ENCODE results near the gene PDHX.

PDHX gene

GRCh38 chr11:35011389-35011788 lies 95.0 kb downstream of the PDHX start:
- H3K36me3 ChIP-seq (replicated peaks in 1 of 2; ENCODE audit: control insufficient read depth in 2 of 2, insufficient read depth in 2 of 2, low read length in 2 of 2): no peaks in the 10 kb centered on the region
- H3K4me1 ChIP-seq (ENCODE audit: control insufficient read depth in 2 of 2, insufficient read depth in 1 of 2, low read depth in 1 of 2, low read length in 2 of 2): peaks cover 0 to 6% of the 10 kb centered on the region in 2 donors
- no peak overlapping the region for H2BK120ac ChIP-seq (ENCODE audit: low read depth, low read length)
- H2AFZ ChIP-seq (ENCODE audit: low read length): no peak overlapping the region
- no peaks in the 10 kb centered on the region for H3K9me3 ChIP-seq (replicated peaks in 1 of 2; ENCODE audit: control insufficient read depth in 2 of 2, insufficient read depth in 1 of 2, low read depth in 1 of 2, low read length in 2 of 2)
- H3K14ac ChIP-seq (ENCODE audit: low read length): no peak overlapping the region
- H3K79me1 ChIP-seq (ENCODE audit: low read depth, low read length): no peaks in the 10 kb centered on the region
- H3K4ac ChIP-seq (ENCODE audit: low read length): no peak overlapping the region
- H2BK5ac ChIP-seq (ENCODE audit: low read length): no peak overlapping the region
- H2BK12ac ChIP-seq (ENCODE audit: low read length): no peak overlapping the region
- DNase-seq (ENCODE audit: low spot score): no peak
- H3K18ac ChIP-seq (ENCODE audit: low read length): no peak overlapping the region
- no peak overlapping the region for H3K4me3 ChIP-seq (ENCODE audit: low read length in 2 of 2)
- H3K27me3 ChIP-seq (ENCODE audit: control insufficient read depth in 3 of 3, insufficient read depth in 3 of 3, low read depth in 1 of 3, low read length in 3 of 3): no peaks in the 10 kb centered on the region
- no peak overlapping the region for H2AK5ac ChIP-seq (ENCODE audit: low read depth, low read length)
- H3K27ac ChIP-seq (replicated peaks; ENCODE audit: low read length): no peak overlapping the region
- H2BK15ac ChIP-seq (ENCODE audit: low read length): no peak overlapping the region
- no peak overlapping the region for H3K23ac ChIP-seq (ENCODE audit: low read depth, low read length, poor library complexity)
- no peak overlapping the region for H3K9ac ChIP-seq (ENCODE audit: low read depth, low read length, poor library complexity)
- no peak overlapping the region for H3K4me2 ChIP-seq (ENCODE audit: insufficient read depth, low read length, poor library complexity, severe bottlenecking)
- H4K91ac ChIP-seq (ENCODE audit: low read depth, low read length, poor library complexity): no peak overlapping the region
- H4K8ac ChIP-seq (ENCODE audit: low read depth, low read length): no peak overlapping the region
- no CpG with 5 or more reads among the region's 4 CpGs for WGBS, 2 donors (ENCODE audit: extremely low coverage in 2 of 2, insufficient read length in 2 of 2, insufficient replicate concordance in 1 of 2)

- Histone ChIP-seq H2AFZ (ENCODE audit: low read length) (no peak overlapping the region), H3K79me1 (ENCODE audit: low read depth, low read length) (no peaks in the 10 kb centered on the region), H3K9me3 (replicated peaks in 1 of 2; ENCODE audit: control insufficient read depth in 2 of 2, insufficient read depth in 1 of 2, low read depth in 1 of 2, low read length in 2 of 2) (no peaks in the 10 kb centered on the region), H2AK5ac (ENCODE audit: low read depth, low read length) (no peak overlapping the region), H2BK5ac (ENCODE audit: low read length) (no peak overlapping the region), H3K36me3 (replicated peaks in 1 of 2; ENCODE audit: control insufficient read depth in 2 of 2, insufficient read depth in 2 of 2, low read length in 2 of 2) (no peaks in the 10 kb centered on the region), H3K27me3 (ENCODE audit: control insufficient read depth in 3 of 3, insufficient read depth in 3 of 3, low read depth in 1 of 3, low read length in 3 of 3) (no peaks in the 10 kb centered on the region), H2BK120ac (ENCODE audit: low read depth, low read length) (no peak overlapping the region), H3K18ac (ENCODE audit: low read length) (no peak overlapping the region), H4K8ac (ENCODE audit: low read depth, low read length) (no peak overlapping the region), H3K27ac (replicated peaks; ENCODE audit: low read length) (no peak overlapping the region), H2BK12ac (ENCODE audit: low read length) (no peak overlapping the region), H3K14ac (ENCODE audit: low read length) (no peak overlapping the region), H3K4ac (ENCODE audit: low read length) (no peak overlapping the region), H4K91ac (ENCODE audit: low read depth, low read length, poor library complexity) (no peak overlapping the region), H3K23ac (ENCODE audit: low read depth, low read length, poor library complexity) (no peak overlapping the region), H3K4me2 (ENCODE audit: insufficient read depth, low read length, poor library complexity, severe bottlenecking) (no peak overlapping the region), H3K4me3 (ENCODE audit: low read length in 2 of 2) (no peak overlapping the region), H3K4me1 (ENCODE audit: control insufficient read depth in 2 of 2, insufficient read depth in 1 of 2, low read depth in 1 of 2, low read length in 2 of 2) (peaks cover 0 to 6% of the 10 kb centered on the region in 2 donors), H3K9ac (ENCODE audit: low read depth, low read length, poor library complexity) (no peak overlapping the region), H2BK15ac (ENCODE audit: low read length) (no peak overlapping the region)
- WGBS, 2 donors (ENCODE audit: extremely low coverage in 2 of 2, insufficient read length in 2 of 2, insufficient replicate concordance in 1 of 2): no CpG with 5 or more reads among the region's 2 CpGs
- DNase-seq (ENCODE audit: low spot score): no peak
Observed at GRCh38 chr11:35011944-35012343, 95.5 kb downstream of the PDHX start.

DNA sequence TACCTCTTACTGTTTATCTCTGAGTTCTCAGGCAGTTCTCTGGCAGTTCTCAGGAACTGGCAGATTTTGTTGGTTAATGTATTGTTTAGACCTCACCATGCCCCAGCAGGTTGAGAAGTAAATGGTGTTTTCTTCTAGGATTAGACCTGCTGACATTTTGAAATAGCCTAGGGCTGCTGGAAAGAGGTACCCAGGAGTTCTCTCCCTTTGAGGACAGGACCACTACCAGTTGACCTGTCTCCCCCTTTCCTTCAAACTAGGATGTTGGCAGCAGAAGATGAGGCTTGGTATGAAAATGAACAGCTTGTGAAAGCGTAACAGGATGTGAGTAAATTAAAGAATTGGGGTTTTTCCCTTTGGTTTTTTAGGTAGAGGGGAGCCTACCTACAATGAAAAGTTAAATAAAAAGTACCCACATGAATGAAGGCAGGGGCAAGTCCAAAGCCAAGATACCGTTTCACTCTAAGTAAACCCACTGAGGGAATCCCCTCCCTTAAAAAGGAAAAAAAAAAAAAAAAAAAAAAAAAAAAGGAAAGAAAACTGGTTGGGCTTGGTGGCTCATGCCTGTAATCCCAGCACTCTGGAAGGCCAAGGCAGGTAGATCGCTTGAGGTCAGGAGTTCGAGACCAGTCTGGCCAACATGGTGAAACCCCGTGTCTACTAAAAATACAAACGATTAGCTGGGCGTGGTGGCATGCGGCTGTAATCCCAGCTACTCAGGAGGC lies 96.2 kb downstream of the PDHX start:
- no peak for DNase-seq (ENCODE audit: low spot score)
- Histone ChIP-seq H3K4me3 (ENCODE audit: low read length in 2 of 2) (no peak overlapping the region), H4K91ac (ENCODE audit: low read depth, low read length, poor library complexity) (no peak overlapping the region), H3K27ac (replicated peaks; ENCODE audit: low read length) (no peak overlapping the region), H3K27me3 (ENCODE audit: control insufficient read depth in 3 of 3, insufficient read depth in 3 of 3, low read depth in 1 of 3, low read length in 3 of 3) (no peaks in the 10 kb centered on the region), H3K18ac (ENCODE audit: low read length) (no peak overlapping the region), H3K4me1 (ENCODE audit: control insufficient read depth in 2 of 2, insufficient read depth in 1 of 2, low read depth in 1 of 2, low read length in 2 of 2) (peaks cover 0 to 6% of the 10 kb centered on the region in 2 donors), H3K9ac (ENCODE audit: low read depth, low read length, poor library complexity) (no peak overlapping the region), H2BK120ac (ENCODE audit: low read depth, low read length) (no peak overlapping the region), H2BK12ac (ENCODE audit: low read length) (no peak overlapping the region), H2AK5ac (ENCODE audit: low read depth, low read length) (no peak overlapping the region), H3K9me3 (replicated peaks in 1 of 2; ENCODE audit: control insufficient read depth in 2 of 2, insufficient read depth in 1 of 2, low read depth in 1 of 2, low read length in 2 of 2) (no peaks in the 10 kb centered on the region), H2BK15ac (ENCODE audit: low read length) (no peak overlapping the region), H3K36me3 (replicated peaks in 1 of 2; ENCODE audit: control insufficient read depth in 2 of 2, insufficient read depth in 2 of 2, low read length in 2 of 2) (no peaks in the 10 kb centered on the region), H2AFZ (ENCODE audit: low read length) (no peak overlapping the region), H3K14ac (ENCODE audit: low read length) (no peak overlapping the region), H3K4me2 (ENCODE audit: insufficient read depth, low read length, poor library complexity, severe bottlenecking) (no peak overlapping the region), H2BK5ac (ENCODE audit: low read length) (no peak overlapping the region), H3K4ac (ENCODE audit: low read length) (no peak overlapping the region), H3K23ac (ENCODE audit: low read depth, low read length, poor library complexity) (no peak overlapping the region), H3K79me1 (ENCODE audit: low read depth, low read length) (no peaks in the 10 kb centered on the region), H4K8ac (ENCODE audit: low read depth, low read length) (no peak overlapping the region)
- WGBS, 2 donors (ENCODE audit: extremely low coverage in 2 of 2, insufficient read length in 2 of 2, insufficient replicate concordance in 1 of 2): no CpG with 5 or more reads among the region's 8 CpGs

GRCh38 chr11:35013514-35014233 lies 97.3 kb downstream of the PDHX start:
- no peak overlapping the region for H3K9ac ChIP-seq (ENCODE audit: low read depth, low read length, poor library complexity)
- no peak overlapping the region for H2BK15ac ChIP-seq (ENCODE audit: low read length)
- no peaks in the 10 kb centered on the region for H3K36me3 ChIP-seq (replicated peaks in 1 of 2; ENCODE audit: control insufficient read depth in 2 of 2, insufficient read depth in 2 of 2, low read length in 2 of 2)
- peaks cover 0 to 6% of the 10 kb centered on the region in 2 donors for H3K4me1 ChIP-seq (ENCODE audit: control insufficient read depth in 2 of 2, insufficient read depth in 1 of 2, low read depth in 1 of 2, low read length in 2 of 2)
- no peak overlapping the region for H2BK5ac ChIP-seq (ENCODE audit: low read length)
- H2BK12ac ChIP-seq (ENCODE audit: low read length): no peak overlapping the region
- WGBS, 2 donors (ENCODE audit: extremely low coverage in 2 of 2, insufficient read length in 2 of 2, insufficient replicate concordance in 1 of 2): no CpG with 5 or more reads among the region's 3 CpGs
- H4K91ac ChIP-seq (ENCODE audit: low read depth, low read length, poor library complexity): no peak overlapping the region
- no peak overlapping the region for H3K18ac ChIP-seq (ENCODE audit: low read length)
- H3K14ac ChIP-seq (ENCODE audit: low read length): no peak overlapping the region
- H2AFZ ChIP-seq (ENCODE audit: low read length): no peak overlapping the region
- H2BK120ac ChIP-seq (ENCODE audit: low read depth, low read length): no peak overlapping the region
- no peak overlapping the region for H3K27ac ChIP-seq (replicated peaks; ENCODE audit: low read length)
- no peak overlapping the region for H3K4me2 ChIP-seq (ENCODE audit: insufficient read depth, low read length, poor library complexity, severe bottlenecking)
- H3K23ac ChIP-seq (ENCODE audit: low read depth, low read length, poor library complexity): no peak overlapping the region
- no peaks in the 10 kb centered on the region for H3K79me1 ChIP-seq (ENCODE audit: low read depth, low read length)
- H3K4me3 ChIP-seq (ENCODE audit: low read length in 2 of 2): no peak overlapping the region
- no peak for DNase-seq (ENCODE audit: low spot score)
- H3K4ac ChIP-seq (ENCODE audit: low read length): no peak overlapping the region
- no peaks in the 10 kb centered on the region for H3K9me3 ChIP-seq (replicated peaks in 1 of 2; ENCODE audit: control insufficient read depth in 2 of 2, insufficient read depth in 1 of 2, low read depth in 1 of 2, low read length in 2 of 2)
- no peaks in the 10 kb centered on the region for H3K27me3 ChIP-seq (ENCODE audit: control insufficient read depth in 3 of 3, insufficient read depth in 3 of 3, low read depth in 1 of 3, low read length in 3 of 3)
- H2AK5ac ChIP-seq (ENCODE audit: low read depth, low read length): no peak overlapping the region
- H4K8ac ChIP-seq (ENCODE audit: low read depth, low read length): no peak overlapping the region
